Hematopoietic multipotent progenitor cell treated with erythropoietin and hydrocortisone succinate and interleukin-3 and kit ligand, for 15 days (in vitro differentiated cells): ENCODE results near the gene GANAB.
"Not testable (repeated sequence)": the region's sequence is repeated elsewhere in the genome, so short reads cannot be mapped to it uniquely, and the experiment has no call there.

Source experiments
- DNase-seq: peaks from one replicate; pipeline ENCODE4 v3.0.0-alpha.2; 2015; ENCODE audit warnings: low spot score

GANAB gene

DNA sequence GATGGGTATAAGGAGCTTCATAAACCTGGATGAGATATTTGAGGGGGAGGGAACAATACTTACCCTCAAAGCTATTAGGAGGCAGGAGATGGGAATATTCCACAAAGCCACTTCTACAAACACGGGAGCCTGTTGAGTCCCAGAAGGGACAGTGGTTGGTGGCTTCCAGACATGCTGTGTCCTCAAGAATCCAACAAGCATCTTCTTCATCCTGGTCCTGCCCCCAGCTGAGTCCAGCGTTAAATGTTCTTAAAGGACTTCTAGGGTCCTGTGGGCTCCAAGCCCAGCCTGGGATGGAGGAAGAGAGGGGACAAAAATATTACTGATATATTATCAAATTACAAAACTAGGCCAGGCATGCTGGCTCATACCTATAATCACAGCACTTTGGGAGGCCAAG is 21.0 kb upstream of the GANAB start:
- DNase-seq: no peak

DNA sequence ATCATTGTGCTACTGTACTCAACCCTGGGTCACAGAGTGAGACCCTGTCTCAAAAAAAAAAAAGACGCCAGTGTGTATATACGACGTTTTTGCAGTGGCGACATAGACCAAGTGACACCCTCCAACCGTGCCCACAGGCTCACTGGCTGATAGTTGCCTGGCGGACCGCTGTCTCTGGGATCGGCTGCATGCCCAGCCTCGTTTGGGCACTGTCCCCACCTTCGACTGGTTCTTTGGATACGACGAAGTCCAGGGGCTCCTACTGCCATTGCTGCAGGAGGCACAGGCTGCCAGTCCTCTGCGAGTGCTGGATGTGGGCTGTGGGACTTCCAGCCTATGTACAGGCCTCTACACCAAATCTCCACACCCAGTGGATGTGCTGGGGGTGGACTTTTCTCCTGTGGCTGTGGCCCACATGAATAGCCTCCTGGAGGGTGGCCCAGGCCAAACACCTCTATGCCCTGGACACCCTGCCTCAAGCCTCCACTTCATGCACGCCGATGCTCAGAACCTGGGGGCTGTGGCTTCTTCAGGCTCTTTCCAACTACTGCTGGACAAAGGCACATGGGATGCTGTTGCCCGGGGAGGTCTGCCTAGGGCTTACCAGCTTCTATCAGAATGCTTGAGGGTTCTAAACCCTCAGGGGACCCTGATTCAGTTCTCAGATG is 20.0 kb upstream of the GANAB start:
- DNase-seq: no peak

DNA sequence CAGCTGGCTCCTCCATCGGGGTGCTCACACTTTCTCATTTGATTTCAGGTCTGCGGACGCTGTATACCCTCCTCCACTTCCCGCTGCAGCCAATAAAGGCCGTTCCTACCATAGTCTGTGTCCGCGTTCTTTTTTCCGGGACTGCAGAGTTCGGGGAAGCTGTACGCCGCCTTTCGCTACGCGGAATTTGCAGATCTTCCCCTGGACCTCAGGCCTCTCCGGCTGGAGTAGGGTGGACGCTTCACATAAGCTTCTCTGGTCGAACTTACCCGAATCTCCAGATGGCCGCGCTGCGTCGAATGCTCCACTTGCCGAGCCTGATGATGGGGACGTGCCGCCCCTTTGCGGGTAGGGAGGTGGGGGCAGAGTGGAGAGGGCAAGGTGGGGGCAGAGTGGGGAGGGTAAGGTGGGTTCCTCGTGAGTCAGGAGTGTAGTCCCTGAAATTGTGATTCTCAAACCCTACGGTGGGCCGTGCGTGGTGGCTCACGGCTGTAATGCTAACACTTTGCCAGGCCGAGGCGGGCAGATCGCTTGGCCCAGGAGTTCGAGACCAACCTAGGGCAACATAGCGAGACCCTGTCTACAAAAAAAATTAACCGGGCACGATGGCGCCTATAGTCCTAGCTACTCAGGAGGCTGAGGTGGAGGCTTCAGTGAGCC is 19.3 kb upstream of the GANAB start:
- DNase-seq: no peak

- peak; percentile 94 for DNase-seq
Measured at GRCh38 chr11:62665075-62665598, 18.7 kb upstream of the GANAB start, which contains the start of the genes C11orf98 and CSKMT. Gene C11orf98, minus strand, starts transcription at chr11:62665210. Its CDS starts 41 bp downstream, at chr11:62665169. Gene CSKMT, plus strand, starts transcription at chr11:62665312. Its CDS starts 568 bp downstream, at chr11:62665880.

DNA sequence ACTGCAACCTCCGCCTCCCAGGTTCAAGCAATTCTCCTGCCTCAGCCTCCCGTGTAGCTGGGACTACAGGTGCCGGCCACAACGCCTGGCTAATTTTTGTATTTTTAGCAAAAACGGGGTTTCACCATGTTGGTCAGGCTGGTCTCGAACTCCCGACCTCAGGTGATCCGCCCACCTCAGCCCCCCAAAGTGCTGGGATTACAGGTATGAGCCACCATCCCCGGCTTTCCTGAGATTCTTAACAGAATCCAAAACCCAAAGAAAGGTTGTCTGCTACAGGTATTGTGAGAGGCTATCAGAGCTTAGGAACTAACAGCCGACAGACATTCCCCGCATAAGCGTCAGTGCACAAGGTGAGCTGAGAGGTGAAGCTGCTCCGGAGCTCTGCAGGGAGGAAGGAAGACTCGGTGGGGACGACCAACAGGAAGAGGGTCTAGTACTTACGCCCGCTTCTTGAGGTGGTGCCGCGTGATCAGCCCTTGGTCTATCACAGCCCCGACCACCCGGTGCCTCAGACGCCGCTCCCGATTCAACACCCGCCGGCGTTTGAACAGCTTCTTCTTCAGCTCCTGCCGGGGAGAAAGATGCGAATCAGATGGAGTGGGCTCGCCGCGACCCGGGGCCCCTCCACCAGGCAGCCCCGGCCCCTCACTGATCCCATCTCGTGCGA is 18.1 kb upstream of the GANAB start:
- no peak for DNase-seq

GRCh38 chr11:62656796-62657429 is 10.5 kb upstream of the GANAB start:
- DNase-seq: no peak

DNA sequence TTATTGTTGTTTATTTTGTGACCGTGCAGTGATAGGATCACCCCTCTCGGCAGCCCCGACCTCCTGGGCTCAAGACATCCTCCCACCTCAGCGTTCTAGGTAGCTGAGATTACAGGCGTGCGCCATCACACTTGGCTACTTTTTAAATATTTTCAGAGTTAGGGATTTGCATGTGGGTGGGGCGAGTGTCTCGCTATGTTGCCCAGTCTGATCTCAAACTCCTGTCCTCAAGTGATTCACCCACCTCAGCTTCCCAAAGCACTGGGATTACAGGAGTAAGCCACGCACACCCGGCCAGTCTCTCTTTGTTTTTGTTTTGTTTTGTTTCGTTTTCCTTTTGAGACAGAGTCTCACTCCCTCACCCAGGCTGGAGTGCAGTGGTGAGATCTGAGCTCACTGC is 7.9 kb upstream of the GANAB start:
- DNase-seq: no peak

DNA sequence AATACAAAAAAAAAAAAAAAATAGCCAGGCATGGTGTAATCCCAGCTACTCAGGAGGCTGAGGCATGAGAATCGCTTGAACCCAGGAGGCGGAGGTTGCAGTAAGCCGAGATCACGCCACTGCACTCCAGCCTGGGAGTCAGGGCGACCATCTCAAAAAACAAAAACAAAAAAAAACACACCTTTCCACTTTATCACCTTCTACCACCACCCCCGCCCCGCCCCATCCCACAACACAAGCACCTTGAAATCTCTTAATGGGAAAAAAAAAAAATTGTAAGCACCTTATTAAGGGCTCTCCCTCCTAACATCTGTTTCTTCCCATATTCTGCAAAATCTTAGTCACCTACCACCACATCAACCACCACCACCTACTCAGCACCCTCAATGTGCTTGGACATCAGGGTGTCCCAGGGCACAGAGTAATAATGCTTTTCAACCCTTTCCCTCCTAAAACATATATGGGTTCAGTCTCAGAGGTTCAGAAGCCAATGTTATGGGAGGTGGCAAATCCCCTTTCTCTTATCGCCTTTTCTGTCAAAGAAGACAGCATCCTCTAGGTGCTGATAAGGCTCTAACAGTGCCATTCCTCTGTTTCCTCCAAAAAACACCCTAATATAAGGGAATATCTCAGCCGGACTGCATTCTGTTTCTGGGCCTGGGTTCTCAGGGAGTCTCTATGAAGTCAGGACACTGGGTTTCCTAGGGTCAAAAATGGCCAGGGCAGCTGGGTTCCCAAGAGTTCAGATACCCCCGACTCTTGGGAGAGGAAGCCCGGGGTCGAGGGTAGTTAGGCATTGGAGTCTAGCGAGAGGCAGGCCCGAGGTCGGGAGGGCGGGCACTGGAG is 6.0 kb upstream of the GANAB start:
- DNase-seq: peak; percentile 23

DNA sequence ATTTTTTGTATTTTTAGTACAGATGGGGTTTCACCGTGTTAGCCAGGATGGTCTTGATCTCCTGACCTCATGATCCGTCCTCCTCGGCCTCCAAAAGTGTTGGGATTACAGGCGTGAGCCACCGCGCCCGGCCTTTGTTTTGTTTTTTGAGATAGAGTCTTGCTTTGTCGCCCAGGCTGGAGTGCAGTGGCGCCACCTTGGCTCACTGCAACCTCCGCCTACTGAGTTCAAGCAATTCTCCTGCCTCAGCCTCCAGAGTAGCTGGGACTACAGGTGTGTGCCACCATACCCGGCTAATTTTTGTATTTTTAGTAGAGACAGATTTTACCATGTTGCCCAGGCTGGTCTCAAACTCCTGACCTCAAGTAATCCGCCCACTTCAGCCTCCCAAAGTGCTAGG is 3.9 kb upstream of the GANAB start:
- not testable (repeated sequence) for DNase-seq

GRCh38 chr11:62649486-62649885 is 3.1 kb upstream of the GANAB start:
- no peak for DNase-seq

- no peak for DNase-seq
Measured at GRCh38 chr11:62648967-62649364, 2.6 kb upstream of the GANAB start.

GRCh38 chr11:62648185-62648966 is 2.0 kb upstream of the GANAB start:
- no peak for DNase-seq

DNA sequence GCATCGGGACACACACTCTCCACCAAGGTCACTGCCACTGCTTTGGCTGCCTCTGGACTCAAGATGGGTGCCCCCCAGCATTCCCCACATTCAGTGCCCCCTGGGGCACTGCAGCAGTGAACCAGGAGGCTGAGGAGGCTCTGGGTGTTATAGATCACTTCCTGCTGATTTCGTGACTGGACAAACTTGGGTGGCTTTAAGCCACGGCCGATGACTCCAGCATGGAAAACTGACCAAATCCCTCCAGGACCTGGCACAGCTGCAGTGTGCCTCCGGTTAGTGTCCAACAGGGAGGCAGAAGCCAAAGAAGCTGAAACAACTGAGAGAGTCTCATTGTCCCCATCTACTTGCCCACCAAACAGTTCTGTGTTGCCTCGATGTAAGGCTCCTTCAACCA is 1.2 kb upstream of the GANAB start:
- DNase-seq: no peak

GRCh38 chr11:62646825-62647608 is 604 bp upstream of the GANAB start:
- DNase-seq: no peak

GRCh38 chr11:62645671-62645945 is 805 bp downstream of the GANAB start:
- no peak for DNase-seq

- DNase-seq: no peak
Measured at GRCh38 chr11:62644220-62644619, 2.2 kb downstream of the GANAB start.

DNA sequence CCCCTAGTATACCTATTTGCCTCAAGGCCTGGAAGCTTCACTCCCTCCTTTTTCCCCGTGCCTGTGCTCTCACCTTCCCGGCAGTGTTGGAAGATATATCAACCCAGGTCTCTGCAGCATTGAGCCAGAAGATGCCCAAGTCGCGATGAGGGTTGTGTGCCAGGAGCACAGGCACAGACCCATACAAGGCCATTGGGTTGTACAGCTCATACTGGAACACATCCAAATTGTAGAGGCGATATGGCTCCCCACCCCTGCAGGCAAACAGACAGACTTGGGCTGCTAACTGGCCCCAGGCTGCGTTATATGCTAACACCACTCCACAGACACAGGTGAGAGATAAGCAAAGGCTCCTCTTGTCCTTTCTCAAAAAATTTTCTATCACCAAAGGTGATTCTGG is 13.9 kb downstream of the GANAB start:
- DNase-seq: no peak

- DNase-seq: no peak
Measured at GRCh38 chr11:62627713-62628112, 18.7 kb downstream of the GANAB start.

DNA sequence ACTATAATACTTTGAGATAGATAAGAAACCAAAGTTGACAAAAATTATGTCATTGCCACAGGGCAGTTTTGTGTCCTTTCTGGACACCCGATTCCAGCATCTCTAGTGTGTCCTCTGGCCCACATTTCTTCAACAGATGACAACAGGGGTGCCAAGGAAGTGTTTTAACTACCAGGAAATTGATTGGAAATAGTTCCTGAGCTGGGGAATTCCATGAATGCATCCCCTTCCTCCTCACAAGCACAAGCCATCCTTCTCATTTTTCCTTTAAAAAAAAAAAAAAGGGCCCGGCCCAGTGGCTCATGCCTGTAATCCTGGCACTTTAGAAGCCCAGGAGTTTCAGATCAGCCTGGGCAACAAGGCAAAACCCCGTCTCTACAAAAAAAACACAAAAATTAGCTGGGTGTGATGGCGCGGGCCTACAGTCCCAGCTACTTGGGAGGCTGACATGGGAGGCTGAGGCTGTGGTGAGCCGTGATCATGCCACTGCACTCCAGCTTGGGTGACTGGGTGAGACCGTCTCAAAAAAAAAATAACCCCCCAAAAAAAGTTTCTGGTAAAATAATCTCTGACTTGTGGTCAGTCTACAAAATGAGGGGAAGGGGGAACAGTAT is 23.8 kb downstream of the GANAB start:
- DNase-seq: no peak
